ENCODE results near the gene HFE. TPM values are rescaled to one million over a fixed set of nuclear protein-coding genes. Genes with fewer than 3 reads are reported as not detected.
"Not testable (repeated sequence)": the region's sequence is repeated elsewhere in the genome, so short reads cannot be mapped to it uniquely, and the experiment has no call there.

The HFE gene
- total RNA-seq, 2 donors from 2014 or later: 1.8 to 2.1 TPM

- Mint-ChIP-seq H3K27me3 (ENCODE audit: insufficient read depth) (no peaks in the 10 kb centered on the region), H3K4me3 (no peak overlapping the region), H3K36me3 (ENCODE audit: low read depth) (no peaks in the 10 kb centered on the region), H3K4me1 (peaks cover 26% of the 10 kb centered on the region), H3K27ac (peak overlapping the region; percentile 78), H3K9me3 (peaks cover 5% of the 10 kb centered on the region)
- no peak overlapping the region for H3K4me3 ChIP-seq (ENCODE audit: low read length)
- WGBS, 2 experiments (ENCODE audit: insufficient coverage in 1 of 2, insufficient read length in 1 of 2): 72 to 73% methylated on average over 10 to 20 of the region's 20 CpGs
- peak; percentile 65 for DNase-seq
- TF ChIP-seq CTCF (conservative IDR thresholded peaks at IDR 0.05): no peak
- H3K27me3 ChIP-seq (ENCODE audit: control insufficient read depth, insufficient read depth, low read length, poor library complexity, severe bottlenecking): no peaks in the 10 kb centered on the region
- no peaks in the 10 kb centered on the region for H3K9me3 ChIP-seq (ENCODE audit: control insufficient read depth, low read length)
- H3K36me3 ChIP-seq (ENCODE audit: control insufficient read depth, insufficient read depth, low read length): no peaks in the 10 kb centered on the region
- no peak overlapping the region for H3K27ac ChIP-seq (ENCODE audit: low read depth, low read length)
- no peaks in the 10 kb centered on the region for H3K4me1 ChIP-seq (ENCODE audit: control insufficient read depth, insufficient read depth, low read length)
- no peak overlapping the region for H3K9ac ChIP-seq (ENCODE audit: extremely low read depth, low read length, poor library complexity, severe bottlenecking)
Observed at GRCh38 chr6:26075063-26075717, 12.0 kb upstream of the HFE start.

- WGBS, 2 experiments (ENCODE audit: insufficient coverage in 1 of 2, insufficient read length in 1 of 2): 80 to 91% methylated on average over 1 to 3 of the region's 3 CpGs
- not testable (repeated sequence) for H3K36me3 Mint-ChIP-seq (ENCODE audit: low read depth); H3K4me3 ChIP-seq (ENCODE audit: low read length); H3K4me1 ChIP-seq (ENCODE audit: control insufficient read depth, insufficient read depth, low read length); H3K27me3 ChIP-seq (ENCODE audit: control insufficient read depth, insufficient read depth, low read length, poor library complexity, severe bottlenecking); H3K9ac ChIP-seq (ENCODE audit: extremely low read depth, low read length, poor library complexity, severe bottlenecking); DNase-seq; H3K4me3 Mint-ChIP-seq; H3K36me3 ChIP-seq (ENCODE audit: control insufficient read depth, insufficient read depth, low read length); H3K27ac ChIP-seq (ENCODE audit: low read depth, low read length); H3K27ac Mint-ChIP-seq; H3K27me3 Mint-ChIP-seq (ENCODE audit: insufficient read depth)
- Mint-ChIP-seq H3K4me1 (peaks cover 19% of the 10 kb centered on the region), H3K9me3 (peaks cover 29% of the 10 kb centered on the region)
- peaks cover 23% of the 10 kb centered on the region for H3K9me3 ChIP-seq (ENCODE audit: control insufficient read depth, low read length)
Observed at GRCh38 chr6:26078066-26078465, 9.2 kb upstream of the HFE start.

GRCh38 chr6:26081096-26081495 lies 6.1 kb upstream of the HFE start:
- DNase-seq; H3K4me1 Mint-ChIP-seq; H3K36me3 ChIP-seq (ENCODE audit: control insufficient read depth, insufficient read depth, low read length); H3K36me3 Mint-ChIP-seq (ENCODE audit: low read depth); H3K4me1 ChIP-seq (ENCODE audit: control insufficient read depth, insufficient read depth, low read length); H3K27me3 Mint-ChIP-seq (ENCODE audit: insufficient read depth); H3K4me3 Mint-ChIP-seq; H3K9ac ChIP-seq (ENCODE audit: extremely low read depth, low read length, poor library complexity, severe bottlenecking); H3K27ac ChIP-seq (ENCODE audit: low read depth, low read length); H3K27ac Mint-ChIP-seq; H3K4me3 ChIP-seq (ENCODE audit: low read length); H3K27me3 ChIP-seq (ENCODE audit: control insufficient read depth, insufficient read depth, low read length, poor library complexity, severe bottlenecking): not testable (repeated sequence)
- peaks cover 31% of the 10 kb centered on the region for H3K9me3 Mint-ChIP-seq
- 94 to 100% methylated on average over 2 to 3 of the region's 3 CpGs for WGBS, 2 experiments (ENCODE audit: insufficient coverage in 1 of 2, insufficient read length in 1 of 2)
- peaks cover 23% of the 10 kb centered on the region for H3K9me3 ChIP-seq (ENCODE audit: control insufficient read depth, low read length)

- Histone ChIP-seq H3K27me3 (ENCODE audit: control insufficient read depth, insufficient read depth, low read length, poor library complexity, severe bottlenecking) (no peaks in the 10 kb centered on the region), H3K4me3 (ENCODE audit: low read length) (no peak overlapping the region), H3K27ac (ENCODE audit: low read depth, low read length) (no peak overlapping the region), H3K9ac (ENCODE audit: extremely low read depth, low read length, poor library complexity, severe bottlenecking) (no peak overlapping the region), H3K4me1 (ENCODE audit: control insufficient read depth, insufficient read depth, low read length) (no peaks in the 10 kb centered on the region), H3K36me3 (ENCODE audit: control insufficient read depth, insufficient read depth, low read length) (no peaks in the 10 kb centered on the region), H3K9me3 (ENCODE audit: control insufficient read depth, low read length) (peaks cover 16% of the 10 kb centered on the region)
- no peak for DNase-seq
- peaks cover 3% of the 10 kb centered on the region for H3K36me3 Mint-ChIP-seq (ENCODE audit: low read depth)
- peaks cover 2% of the 10 kb centered on the region for H3K27me3 Mint-ChIP-seq (ENCODE audit: insufficient read depth)
- H3K9me3 Mint-ChIP-seq: peaks cover 19% of the 10 kb centered on the region
- peaks cover 13% of the 10 kb centered on the region for H3K4me1 Mint-ChIP-seq
- H3K27ac Mint-ChIP-seq: no peak overlapping the region
- 89 to 100% methylated on average over 2 to 3 of the region's 3 CpGs for WGBS, 2 experiments (ENCODE audit: insufficient coverage in 1 of 2, insufficient read length in 1 of 2)
- TF ChIP-seq CTCF (conservative IDR thresholded peaks at IDR 0.05): no peak
- no peak overlapping the region for H3K4me3 Mint-ChIP-seq
Observed at GRCh38 chr6:26086211-26086610, 1.0 kb upstream of the HFE start.

Measured in endodermal cell (in vitro differentiated cells).